ENCODE data around the gene IQGAP2. TPM values are rescaled to one million over a fixed set of nuclear protein-coding genes. Genes with fewer than 3 reads are reported as not detected.

The IQGAP2 gene
- total and polyA plus RNA-seq, 2 donors (not counting 1 experiment from before 2014, with no cell fraction given), result 8.1 to 15.0 TPM

DNA sequence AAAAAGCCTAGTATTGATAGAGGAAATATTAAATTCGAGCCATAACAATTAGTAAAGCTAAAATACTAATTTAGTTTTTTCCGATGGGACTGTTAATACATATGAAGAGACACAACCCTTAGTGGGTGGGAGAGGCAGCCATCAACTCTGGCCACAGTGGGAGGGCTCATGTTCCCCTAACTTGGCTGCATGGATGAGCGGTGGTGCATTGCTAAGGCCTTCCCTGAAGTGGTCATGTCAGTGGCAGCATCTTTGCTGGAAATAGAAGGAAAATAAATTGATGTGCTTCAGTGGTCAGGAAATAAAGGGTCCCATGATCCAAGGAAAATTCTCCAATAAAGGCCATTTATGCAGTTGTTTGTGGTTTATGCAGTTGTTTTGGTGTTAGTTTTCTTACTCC is 254.0 kb downstream of the IQGAP2 start:
- H3K4me3 Mint-ChIP-seq, result no peak overlapping the region
- ChIA-PET CTCF (no interaction called here), POLR2A (no interaction called here)
- no peaks in the 10 kb centered on the region for H3K4me1 Mint-ChIP-seq
- DNase-seq (no peak), ATAC-seq (ENCODE audit: low read depth) (no peak)
- Histone ChIP-seq H3K36me3 (replicated peaks in 1 of 2; ENCODE audit: control extremely low read depth in 1 of 2, control insufficient read depth in 1 of 2, extremely low read depth in 1 of 2, insufficient read depth in 2 of 2, low read length in 1 of 2) (peaks cover 3 to 4% of the 10 kb centered on the region in 2 experiments), H3K9ac (ENCODE audit: low read length) (no peak overlapping the region), H4K20me1 (ENCODE audit: control insufficient read depth, insufficient read depth, low read length, poor library complexity, severe bottlenecking) (no peaks in the 10 kb centered on the region), H3K4me1 (ENCODE audit: control insufficient read depth in 2 of 2, insufficient read depth in 2 of 2, low read length in 2 of 2) (no peaks in the 10 kb centered on the region), H3K27ac (ENCODE audit: low read length in 2 of 2) (no peak overlapping the region), H3K79me2 (ENCODE audit: control insufficient read depth, insufficient read depth, low read length) (no peaks in the 10 kb centered on the region), H3K4me2 (replicated peaks; ENCODE audit: low read depth, low read length, poor library complexity, severe bottlenecking) (no peak overlapping the region), H3K4me3 (ENCODE audit: control extremely low read depth in 1 of 5, extremely low read depth in 1 of 5, insufficient read depth in 1 of 5, low read depth in 2 of 5, low read length in 4 of 5) (no peak overlapping the region), H3K27me3 (replicated peaks in 1 of 4; ENCODE audit: control extremely low read depth in 1 of 4, control insufficient read depth in 3 of 4, insufficient read depth in 4 of 4, low read length in 3 of 4) (no peaks in the 10 kb centered on the region), H3K9me3 (ENCODE audit: control extremely low read depth in 1 of 3, control insufficient read depth in 2 of 3, insufficient read depth in 1 of 3, low read length in 2 of 3) (no peaks in the 10 kb centered on the region), H2AFZ (ENCODE audit: insufficient read depth, low read depth, low read length, poor library complexity, severe bottlenecking) (no peak overlapping the region)
- TF ChIP-seq CTCF (IDR thresholded peaks at IDR 0.05) (no peak), EZH2 (IDR thresholded peaks at IDR 0.05; ENCODE audit: borderline replicate concordance, insufficient read depth, low read depth, low read length, poor library complexity, severe bottlenecking) (no peak)
- WGBS (ENCODE audit: insufficient coverage), result 95% methylated on average over 2 of the region's 3 CpGs
- H3K27ac Mint-ChIP-seq, result no peak overlapping the region
- no peaks in the 10 kb centered on the region for H3K27me3 Mint-ChIP-seq
- intact Hi-C loops (cut with micrococcal nuclease), result no loop called here
- no peaks in the 10 kb centered on the region for H3K9me3 Mint-ChIP-seq (ENCODE audit: insufficient read depth)

- H3K9ac ChIP-seq (ENCODE audit: low read length), result no peak overlapping the region
- DNase-seq, result no peak
- no peak for TF ChIP-seq CTCF (IDR thresholded peaks at IDR 0.05)
- TF ChIP-seq EZH2 (IDR thresholded peaks at IDR 0.05; ENCODE audit: borderline replicate concordance, insufficient read depth, low read depth, low read length, poor library complexity, severe bottlenecking), result no peak
- no peaks in the 10 kb centered on the region for H3K27me3 ChIP-seq (replicated peaks in 1 of 4; ENCODE audit: control extremely low read depth in 1 of 4, control insufficient read depth in 3 of 4, insufficient read depth in 4 of 4, low read length in 3 of 4)
- no peaks in the 10 kb centered on the region for H3K27me3 Mint-ChIP-seq
- no peaks in the 10 kb centered on the region for H3K79me2 ChIP-seq (ENCODE audit: control insufficient read depth, insufficient read depth, low read length)
- H3K27ac Mint-ChIP-seq, result no peak overlapping the region
- H3K36me3 ChIP-seq (replicated peaks in 1 of 2; ENCODE audit: control extremely low read depth in 1 of 2, control insufficient read depth in 1 of 2, extremely low read depth in 1 of 2, insufficient read depth in 2 of 2, low read length in 1 of 2), result peaks cover 3 to 4% of the 10 kb centered on the region in 2 experiments
- 61% methylated on average over 3 of the region's 6 CpGs for WGBS (ENCODE audit: insufficient coverage)
- ChIA-PET CTCF (no interaction called here), POLR2A (no interaction called here)
- H4K20me1 ChIP-seq (ENCODE audit: control insufficient read depth, insufficient read depth, low read length, poor library complexity, severe bottlenecking), result no peaks in the 10 kb centered on the region
- ATAC-seq (ENCODE audit: low read depth), result no peak
- no peak overlapping the region for H2AFZ ChIP-seq (ENCODE audit: insufficient read depth, low read depth, low read length, poor library complexity, severe bottlenecking)
- no peak overlapping the region for H3K4me3 Mint-ChIP-seq
- H3K4me1 ChIP-seq (ENCODE audit: control insufficient read depth in 2 of 2, insufficient read depth in 2 of 2, low read length in 2 of 2), result no peaks in the 10 kb centered on the region
- H3K27ac ChIP-seq (ENCODE audit: low read length in 2 of 2), result no peak overlapping the region
- no peaks in the 10 kb centered on the region for H3K9me3 ChIP-seq (ENCODE audit: control extremely low read depth in 1 of 3, control insufficient read depth in 2 of 3, insufficient read depth in 1 of 3, low read length in 2 of 3)
- no peak overlapping the region for H3K4me3 ChIP-seq (ENCODE audit: control extremely low read depth in 1 of 5, extremely low read depth in 1 of 5, insufficient read depth in 1 of 5, low read depth in 2 of 5, low read length in 4 of 5)
- H3K9me3 Mint-ChIP-seq (ENCODE audit: insufficient read depth), result no peaks in the 10 kb centered on the region
- no peaks in the 10 kb centered on the region for H3K4me1 Mint-ChIP-seq
- intact Hi-C loops (cut with micrococcal nuclease), result no loop called here
- H3K4me2 ChIP-seq (replicated peaks; ENCODE audit: low read depth, low read length, poor library complexity, severe bottlenecking), result no peak overlapping the region
Measured at GRCh38 chr5:76657683-76658311, 254.7 kb downstream of the IQGAP2 start.
